ENCODE results near the gene KLHL11.
"Not testable (repeated sequence)": the region's sequence is repeated elsewhere in the genome, so short reads cannot be mapped to it uniquely, and the experiment has no call there.

KLHL11 gene

GRCh38 chr17:41882756-41883155, 17.5 kb upstream of the KLHL11 start:
- no peak for DNase-seq

GRCh38 chr17:41880130-41880529, 14.9 kb upstream of the KLHL11 start:
- DNase-seq = no peak

DNA sequence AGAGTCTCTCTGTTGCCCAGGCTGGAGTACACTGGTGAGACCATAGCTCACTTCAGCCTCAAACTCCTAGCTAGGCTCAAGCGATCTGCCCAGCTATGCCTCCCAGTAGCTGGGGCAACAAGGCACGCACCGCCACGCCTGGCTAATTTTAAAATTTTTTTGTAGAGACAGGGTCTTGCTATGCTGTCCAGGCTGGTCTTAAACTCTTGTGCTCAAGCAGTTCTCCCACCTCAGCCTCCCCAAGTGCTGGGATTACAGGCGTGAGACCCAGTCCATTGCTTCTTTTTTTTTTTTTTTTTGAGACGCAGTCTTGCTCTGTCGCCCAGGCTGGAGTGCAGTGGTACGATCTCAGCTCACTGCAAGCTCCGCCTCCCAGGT, 9.1 kb upstream of the KLHL11 start:
- not testable (repeated sequence) for DNase-seq

- DNase-seq = no peak
Measured at GRCh38 chr17:41873559-41874292, 8.5 kb upstream of the KLHL11 start.

- DNase-seq = no peak
Measured at GRCh38 chr17:41871789-41872188, 6.6 kb upstream of the KLHL11 start.

DNA sequence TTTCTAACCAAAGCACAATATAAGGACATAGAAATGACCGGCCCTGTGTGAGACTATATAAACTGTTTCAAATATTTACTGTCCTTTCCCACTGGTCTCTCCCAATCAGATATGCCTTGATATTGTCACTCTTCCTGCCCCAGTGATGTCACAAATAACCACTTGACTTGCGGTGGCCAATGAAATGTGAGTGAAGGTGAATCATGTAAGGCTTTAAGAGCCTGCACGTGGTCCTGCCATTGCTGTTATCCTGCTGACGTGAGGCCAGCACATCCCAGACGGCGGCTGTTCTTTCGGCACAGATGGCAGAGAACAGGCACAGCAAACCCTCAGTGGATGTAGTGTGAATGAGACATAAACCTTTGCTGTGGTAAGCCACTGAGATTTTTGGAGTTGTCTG, 5.4 kb upstream of the KLHL11 start:
- DNase-seq = no peak

DNA sequence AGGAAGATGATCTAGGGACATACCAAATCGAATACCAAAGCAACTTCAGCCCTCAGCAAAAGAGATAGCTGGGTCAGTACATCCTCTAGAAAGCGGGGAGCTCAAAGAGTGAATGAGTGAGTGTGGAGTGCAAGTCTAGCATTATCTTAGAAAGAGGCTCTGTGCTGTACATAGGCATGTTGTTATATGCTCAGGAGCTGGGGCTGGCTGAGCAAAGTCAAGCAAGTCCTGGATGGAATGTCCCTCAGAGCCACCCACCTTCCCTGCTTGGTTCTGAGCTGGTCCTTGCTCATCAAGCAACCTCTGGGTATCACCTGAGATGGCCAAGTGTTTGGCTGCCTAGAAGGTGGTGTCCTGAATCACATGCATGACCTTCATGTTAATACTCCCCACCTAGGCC, 4.9 kb upstream of the KLHL11 start:
- DNase-seq = no peak

DNA sequence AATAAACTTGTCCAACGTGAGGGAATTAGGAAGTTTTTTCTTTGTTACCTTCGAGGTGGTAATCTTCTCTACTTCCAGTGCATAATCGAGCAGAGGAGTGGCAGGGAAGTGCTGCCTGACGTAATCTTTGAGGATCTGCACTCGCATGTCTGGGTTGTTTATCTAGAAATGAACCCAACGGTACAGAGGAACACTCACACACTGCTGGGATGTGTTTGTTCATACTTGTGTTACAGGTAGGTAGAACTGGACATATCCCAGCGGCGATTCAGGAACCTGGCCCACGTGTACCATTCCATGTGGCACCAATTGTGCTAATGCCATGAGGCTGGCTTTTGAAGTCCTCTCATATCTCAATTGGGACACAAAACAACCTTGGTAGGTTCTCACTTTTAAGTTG, 4.2 kb upstream of the KLHL11 start:
- no peak for DNase-seq

- DNase-seq = no peak
Measured at GRCh38 chr17:41868568-41868967, 3.3 kb upstream of the KLHL11 start.

GRCh38 chr17:41865596-41865893, 322 bp upstream of the KLHL11 start:
- DNase-seq = no peak

- DNase-seq = no peak
Measured at GRCh38 chr17:41864498-41864835, 756 bp downstream of the KLHL11 start.

GRCh38 chr17:41863074-41863848, 2.0 kb downstream of the KLHL11 start:
- no peak for DNase-seq

DNA sequence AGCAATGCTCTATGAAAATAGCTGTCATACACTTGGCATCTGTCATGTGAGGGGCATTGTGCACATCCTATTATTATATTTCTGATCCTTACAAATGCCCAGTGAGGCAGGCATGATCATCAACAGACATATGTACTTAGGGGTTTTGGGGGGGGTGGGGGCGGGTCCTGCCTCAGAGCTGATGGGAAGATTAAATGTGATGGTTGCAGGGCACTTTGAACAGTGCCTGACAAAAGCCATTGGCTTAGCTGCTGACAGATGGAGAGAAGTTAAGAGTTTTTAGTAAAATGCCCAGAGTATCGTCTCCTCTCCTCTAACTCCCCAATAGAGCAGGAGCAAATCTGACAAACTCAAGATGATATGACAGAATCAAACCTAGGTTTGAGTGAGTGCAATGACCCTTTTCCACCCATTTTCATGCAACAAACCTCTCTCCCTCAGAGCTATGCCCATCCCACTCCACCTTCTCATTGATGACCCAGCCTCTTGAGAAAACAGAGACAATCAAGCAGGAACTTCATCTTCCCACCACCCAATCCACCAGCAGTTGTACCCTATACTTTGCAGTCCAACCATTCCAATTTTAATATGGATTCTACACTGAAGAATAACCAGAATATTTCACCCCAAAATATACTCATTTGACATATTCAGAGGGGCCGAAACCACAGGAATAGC, 4.8 kb downstream of the KLHL11 start:
- no peak for DNase-seq

- not testable (repeated sequence) for DNase-seq
Measured at GRCh38 chr17:41851382-41851781, 13.8 kb downstream of the KLHL11 start.

- no peak for DNase-seq
Measured at GRCh38 chr17:41849251-41849990, 15.8 kb downstream of the KLHL11 start.

- DNase-seq = no peak
Measured at GRCh38 chr17:41848788-41849187, 16.4 kb downstream of the KLHL11 start.

- DNase-seq = no peak
Measured at GRCh38 chr17:41844971-41845370, 20.3 kb downstream of the KLHL11 start.

DNA sequence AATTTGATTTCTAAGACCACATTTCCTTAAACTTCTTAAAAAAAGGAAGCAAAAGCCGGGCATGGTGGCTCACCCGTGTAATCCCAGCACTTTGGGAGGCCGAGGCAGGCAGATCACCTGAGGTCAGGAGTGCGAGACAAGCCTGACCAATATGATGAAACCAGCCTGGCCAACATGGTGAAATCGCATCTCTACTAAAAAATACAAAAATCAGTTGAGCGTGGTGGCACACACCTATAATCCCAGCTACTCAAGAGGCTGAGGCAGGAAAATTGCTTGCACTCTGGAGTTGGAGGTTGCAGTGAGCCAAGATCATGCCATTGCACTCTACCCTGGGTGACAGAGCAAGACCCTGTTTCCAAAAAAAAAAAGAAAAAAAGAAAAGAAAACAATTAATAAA, 24.4 kb downstream of the KLHL11 start:
- DNase-seq = not testable (repeated sequence)

DNA sequence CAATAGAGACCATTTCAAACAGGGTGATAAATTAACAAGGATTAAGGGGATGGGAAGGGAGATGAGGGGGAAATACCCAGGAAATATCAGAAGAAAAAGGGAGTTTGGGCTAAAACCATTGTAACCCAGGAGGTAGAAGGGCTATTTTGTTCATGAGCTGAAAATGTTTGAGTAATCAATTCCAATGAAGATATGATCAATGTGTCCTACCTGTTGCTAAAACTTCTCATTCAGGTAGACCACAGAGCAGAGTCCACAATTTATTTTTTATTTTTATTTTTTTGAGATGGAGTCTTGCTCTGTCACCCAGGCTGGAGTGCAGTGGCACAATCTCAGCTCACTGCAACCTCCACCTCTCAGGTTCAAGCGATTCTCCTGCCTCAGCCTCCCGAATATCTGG, 25.8 kb downstream of the KLHL11 start:
- not testable (repeated sequence) for DNase-seq

- no peak for DNase-seq
Measured at GRCh38 chr17:41837761-41838538, 27.3 kb downstream of the KLHL11 start, which contains the start of gene KLHL10. Gene KLHL10, plus strand, starts transcription at chr17:41837825. Its CDS starts 108 bp downstream, at chr17:41837933.

GRCh38 chr17:41836550-41837196, 28.6 kb downstream of the KLHL11 start:
- no peak for DNase-seq
